Adrenal gland (tissue), 12 donors: ENCODE results near the gene SRCIN1. TPM values are rescaled to one million over a fixed set of nuclear protein-coding genes. Genes with fewer than 3 reads are reported as not detected.
"Not testable (repeated sequence)": the region's sequence is repeated elsewhere in the genome, so short reads cannot be mapped to it uniquely, and the experiment has no call there.

ENCODE experiments used
- DNase-seq, 7 donors: peaks; one replicate each; pipeline ENCODE4 v3.0.0-alpha.2; 2019 to 2020
- H3K27ac ChIP-seq, 5 donors: fragments of 200-600 bp; sonication (generic) in 4 of 5; 1 replicate in 3 of 5; 2 replicates in 2 of 5; pipeline versions ENCODE4 v1.5.1 to v1.8.0; 2016 to 2020; ENCODE audit warnings: mild to moderate bottlenecking in 1 of 5
- H3K27me3 ChIP-seq: fragments of 200-600 bp; 2 replicates; pipeline ENCODE4 v1.8.0; 2021
- H3K36me3 ChIP-seq, 2 donors: fragments of 200-600 bp; replicated peaks in 1 of 2; 1 replicate in 1 of 2; 2 replicates in 1 of 2; pipeline versions ENCODE4 v1.5.1 to v1.8.0; 2018 to 2022
- H3K4me1 ChIP-seq, 2 donors: fragments of 200-600 bp; replicated peaks in 1 of 2; 1 replicate in 1 of 2; 2 replicates in 1 of 2; pipeline versions ENCODE4 v1.5.1 to v1.8.0; 2018 to 2021
- H3K4me3 ChIP-seq, 4 donors: fragments of 200-600 bp; sonication (generic) in 3 of 4; one replicate each; pipeline ENCODE4 v1.5.1; 2016 to 2018
- H3K9me3 ChIP-seq, 3 donors: fragments of 200-600 bp; sonication (generic) in 1 of 3; replicated peaks in 1 of 3; 1 replicate in 2 of 3; 2 replicates in 1 of 3; pipeline versions ENCODE4 v1.5.1 to v1.8.0; 2016 to 2021
- POLR2A ChIP-seq, 2 donors: fragments of 450-650 bp; IDR thresholded peaks; one replicate each; pipeline ENCODE4 v1.6.1; 2017; ENCODE audit warnings: antibody characterized with exemption in 2 of 2, mild to moderate bottlenecking in 2 of 2, moderate library complexity in 1 of 2
- WGBS, 4 donors: extraction: QIAGEN DNeasy Blood & Tissue Kit in 2 of 4; methylation state at CpG; one replicate each; pipeline versions ENCODE4 v1.1.5 to v1.1.7; 2013 to 2017; 5-methylcytosine and 5-hydroxymethylcytosine counted together
- intact Hi-C, 2 donors: fragments of 100-400 bp; cut with DNase I; formaldehyde crosslinking; loops; one replicate each; pipeline versions ENCODE4 v1.14.1 to v1.15.0; 2022 to 2023
- polyA plus RNA-seq, 3 donors: library from polyadenylated mRNA; stranded (reverse); fragments of 200-250 nt in 2 of 3; fragments of 350-450 nt in 1 of 3; fragmentation: Illumina TruSeq in 1 of 3; extraction: RNeasy Lipid Tissue Mini Kit (QIAGEN cat#74804) in 1 of 3; gene quantifications; one replicate each; pipeline ENCODE4 v1.2.3, GENCODE V29; 2013 to 2014
- total RNA-seq, 9 donors: library from RNA; depleted of rRNA in 4 of 9; stranded (reverse); fragments of >200 nt in 4 of 9; fragments of 120-200 nt in 1 of 9; fragmentation: NEBNext Ultra II Directional in 1 of 9; extraction: Animal tissue kit (Norgen Biotek cat#: 25700) in 1 of 9; gene quantifications; one replicate each; pipeline versions ENCODE4 v1.1.0 to v1.2.4, GENCODE V29; 2013 to 2023
- TF ChIP-seq, protein P1 (sequence below), 6 experiments: fragments of 450-650 bp in 4 of 6; fragments of 200-600 bp in 2 of 6; sonication (generic) in 1 of 6; IDR thresholded peaks; 1 replicate in 5 of 6; 2 replicates in 1 of 6; pipeline versions ENCODE4 v1.5.1 to v1.8.0; 2016 to 2021; ENCODE audit warnings: antibody characterized with exemption in 6 of 6, mild to moderate bottlenecking in 2 of 6, moderate library complexity in 1 of 6
- donor health status: healthy with polysubstance abuse.
- donor health status: Bipolar disorder and iron deficiency.
- donor health status: DM: yes; HTN: yes; CAD: no.
- donor health status: DM: no; HTN: no; CAD: no.
- donor health status: DM: no; HTN: no; CAD: no.
- donor health status: DM: yes; HTN: yes; CAD: no.

SRCIN1 gene
- total and polyA plus RNA-seq, 12 donors: 0.44 to 33.1 (median 1.6) TPM; not detected in 2

DNA sequence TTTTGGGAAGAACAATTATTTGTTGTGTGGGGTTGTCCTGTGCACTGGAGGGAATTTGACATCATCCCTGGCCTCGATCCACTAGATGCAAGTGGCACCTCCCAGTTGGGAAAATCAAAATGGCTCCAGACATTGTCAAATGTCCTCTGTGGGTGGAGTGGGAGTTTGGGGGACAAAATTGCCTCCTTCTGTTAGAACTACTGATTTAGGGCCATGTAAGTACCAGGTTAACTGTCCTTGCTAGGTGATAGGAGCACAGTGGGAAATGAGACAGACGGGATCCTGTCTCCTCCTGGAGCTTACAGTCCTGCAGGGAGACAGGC, 120.6 kb downstream of the SRCIN1 start:
- H3K9me3 ChIP-seq: no peaks in the 10 kb centered on the region
- no peaks in the 10 kb centered on the region for H3K27me3 ChIP-seq
- DNase-seq: no peak
- H3K36me3 ChIP-seq: peaks cover 0 to 33% of the 10 kb centered on the region in 2 donors
- no peak for TF ChIP-seq POLR2A (IDR thresholded peaks at IDR 0.05)
- TF ChIP-seq, protein P1, sequence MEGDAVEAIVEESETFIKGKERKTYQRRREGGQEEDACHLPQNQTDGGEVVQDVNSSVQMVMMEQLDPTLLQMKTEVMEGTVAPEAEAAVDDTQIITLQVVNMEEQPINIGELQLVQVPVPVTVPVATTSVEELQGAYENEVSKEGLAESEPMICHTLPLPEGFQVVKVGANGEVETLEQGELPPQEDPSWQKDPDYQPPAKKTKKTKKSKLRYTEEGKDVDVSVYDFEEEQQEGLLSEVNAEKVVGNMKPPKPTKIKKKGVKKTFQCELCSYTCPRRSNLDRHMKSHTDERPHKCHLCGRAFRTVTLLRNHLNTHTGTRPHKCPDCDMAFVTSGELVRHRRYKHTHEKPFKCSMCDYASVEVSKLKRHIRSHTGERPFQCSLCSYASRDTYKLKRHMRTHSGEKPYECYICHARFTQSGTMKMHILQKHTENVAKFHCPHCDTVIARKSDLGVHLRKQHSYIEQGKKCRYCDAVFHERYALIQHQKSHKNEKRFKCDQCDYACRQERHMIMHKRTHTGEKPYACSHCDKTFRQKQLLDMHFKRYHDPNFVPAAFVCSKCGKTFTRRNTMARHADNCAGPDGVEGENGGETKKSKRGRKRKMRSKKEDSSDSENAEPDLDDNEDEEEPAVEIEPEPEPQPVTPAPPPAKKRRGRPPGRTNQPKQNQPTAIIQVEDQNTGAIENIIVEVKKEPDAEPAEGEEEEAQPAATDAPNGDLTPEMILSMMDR (IDR thresholded peaks at IDR 0.05): peak in 1 of 6 experiments; percentile 18
- WGBS, 4 donors: 47 to 53% (median 50%) methylated on average over 2 of the region's 2 CpGs
- peak overlapping the region in 1 of 5 donors; percentile 9 for H3K27ac ChIP-seq
- intact Hi-C loops: loop anchor here (5.0 to 10.0 kb wide), 4 partner anchors 43 to 140 kb away; partner anchors contain the start of genes ARHGAP23 (in 1 of the 2) and GPR179 (in 1 of the 2)
- H3K4me3 ChIP-seq: no peak overlapping the region
- H3K4me1 ChIP-seq: no peaks in the 10 kb centered on the region

DNA sequence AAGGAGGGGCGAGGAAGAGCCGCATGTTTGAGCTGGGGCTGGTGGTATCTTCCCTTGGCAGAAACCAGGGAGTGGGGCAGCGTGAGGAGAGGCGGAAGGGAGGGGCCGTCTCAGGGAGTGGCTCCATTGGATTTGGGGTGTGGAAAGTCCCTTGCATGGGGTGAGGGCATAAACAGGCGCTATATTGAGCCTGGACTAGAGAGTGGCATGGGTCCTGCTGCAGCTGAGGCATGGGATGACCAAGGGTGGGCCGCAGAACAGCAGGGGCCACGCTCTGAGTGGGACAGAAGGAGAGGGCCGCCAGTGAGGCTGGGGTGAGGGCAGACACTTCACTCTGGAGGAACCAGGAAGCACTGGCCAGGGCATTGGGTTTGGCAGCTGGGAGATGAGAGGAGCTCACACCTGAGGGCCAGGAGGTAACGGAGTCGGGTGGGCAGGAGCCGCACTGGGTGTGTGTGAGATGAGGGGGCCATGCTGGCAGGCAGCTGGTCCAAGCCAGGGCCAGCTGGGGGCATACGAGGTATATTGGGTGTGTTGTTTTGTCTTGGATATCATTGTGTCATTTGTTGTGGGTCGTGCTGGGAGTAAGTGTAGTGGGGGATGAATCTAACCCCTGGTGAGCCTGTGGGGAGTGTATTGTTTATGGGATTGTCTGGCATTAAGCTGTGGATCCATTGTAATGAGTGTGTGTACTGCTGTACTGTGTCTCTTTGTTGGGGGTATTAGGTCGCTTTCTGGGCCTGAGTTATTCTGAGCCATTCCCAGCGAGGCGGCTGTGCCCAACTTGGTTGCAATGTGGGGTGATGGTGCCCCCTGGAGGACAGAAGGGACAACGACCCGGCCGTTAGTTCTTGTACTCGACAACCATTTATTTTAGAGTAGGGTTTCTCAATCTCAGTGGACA, 121.3 kb downstream of the SRCIN1 start:
- intact Hi-C loops: loop anchor here (5.0 to 10.0 kb wide), 5 partner anchors 37 to 140 kb away; partner anchors contain the start of genes ARHGAP23 (in 1 of the 2) and GPR179 (in 1 of the 2)
- 53 to 55% (median 54%) methylated on average over 17 to 21 of the region's 21 CpGs for WGBS, 4 donors
- DNase-seq: peak; percentile 64 to 91 (median 79)
- H3K4me3 ChIP-seq, H3K9me3 ChIP-seq, H3K4me1 ChIP-seq, H3K27me3 ChIP-seq: not testable (repeated sequence)
- peak overlapping the region in 1 of 5 donors; percentile 9 for H3K27ac ChIP-seq
- TF ChIP-seq, protein P1 (IDR thresholded peaks at IDR 0.05): peak; percentile 72 to 91 (median 88)
- H3K36me3 ChIP-seq: peaks cover 0 to 27% of the 10 kb centered on the region in 2 donors

DNA sequence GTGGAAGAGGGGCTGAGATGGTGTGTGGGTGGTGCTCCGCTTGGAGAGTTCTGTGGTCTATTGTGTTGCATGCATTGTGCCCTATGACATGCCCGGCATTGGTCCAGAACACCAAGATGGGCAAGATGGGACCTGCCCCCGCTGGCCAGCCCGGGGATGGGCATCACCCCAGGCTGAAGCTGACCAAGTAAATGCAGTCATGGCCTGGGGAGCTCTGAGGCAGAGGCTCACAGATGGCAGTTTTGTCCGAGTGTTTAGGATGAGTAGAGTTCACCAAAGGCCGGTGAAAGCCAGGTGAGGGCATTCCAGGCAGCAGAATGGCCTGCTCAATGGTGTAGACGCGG, 123.1 kb downstream of the SRCIN1 start:
- 84 to 96% (median 91%) methylated on average over 7 to 8 of the region's 8 CpGs for WGBS, 4 donors
- not testable (repeated sequence) for DNase-seq, H3K4me1 ChIP-seq, H3K27me3 ChIP-seq, H3K4me3 ChIP-seq, H3K9me3 ChIP-seq, H3K27ac ChIP-seq
- peaks cover 0 to 29% of the 10 kb centered on the region in 2 donors for H3K36me3 ChIP-seq
- intact Hi-C loops: loop anchor here (5.0 to 10.0 kb wide), 3 partner anchors 35 to 138 kb away; partner anchors contain the start of genes ARHGAP23 (in 1 of the 2) and GPR179 (in 1 of the 2)

DNA sequence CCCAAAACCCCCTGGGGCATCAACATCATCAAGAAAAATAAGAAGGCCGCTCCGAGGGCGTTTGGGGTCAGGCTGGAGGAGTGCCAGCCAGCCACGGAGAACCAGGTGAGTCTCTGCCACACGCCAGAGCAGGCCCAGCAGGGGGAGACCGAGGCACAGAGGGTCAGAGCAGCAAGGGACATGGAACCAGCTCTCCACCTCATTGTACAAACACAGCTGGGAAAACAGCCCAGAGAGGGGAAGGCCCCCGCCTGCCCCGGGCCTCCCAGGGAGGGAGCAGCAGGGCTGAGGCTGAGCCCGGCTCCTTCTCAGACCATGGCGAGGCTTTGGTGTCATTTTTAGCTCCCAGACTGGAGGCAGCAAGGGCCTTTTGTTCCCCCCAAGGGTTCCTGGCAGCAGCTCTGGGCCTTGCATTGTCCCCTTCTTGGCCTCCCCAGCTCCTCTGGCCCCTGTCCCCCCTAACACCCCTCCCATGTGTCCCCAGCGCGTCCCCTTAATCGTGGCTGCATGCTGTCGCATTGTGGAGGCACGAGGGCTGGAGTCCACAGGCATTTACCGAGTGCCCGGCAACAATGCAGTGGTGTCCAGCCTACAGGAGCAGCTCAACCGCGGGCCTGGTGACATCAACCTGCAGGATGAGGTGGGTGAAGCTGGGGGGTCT, 123.6 kb downstream of the SRCIN1 start:
- H3K4me1 ChIP-seq, H3K4me3 ChIP-seq, DNase-seq, H3K27me3 ChIP-seq, H3K27ac ChIP-seq, H3K9me3 ChIP-seq: not testable (repeated sequence)
- intact Hi-C loops: loop anchor here (5.0 to 10.0 kb wide), 3 partner anchors 35 to 137 kb away; partner anchors contain the start of genes ARHGAP23 (in 1 of the 2) and GPR179 (in 1 of the 2)
- WGBS, 4 donors: 82 to 86% (median 84%) methylated on average over 13 to 19 of the region's 19 CpGs
- H3K36me3 ChIP-seq: peaks cover 0 to 29% of the 10 kb centered on the region in 2 donors

Other genes starting within 250 kb of the SRCIN1 start
- gene ARHGAP23, start 177.5 kb downstream of the SRCIN1 start, total RNA-seq: 10 to 100 TPM in 8 of 9 donors, 1 to 10 TPM in 1; 4.4 to 71.9 (median 29.2) TPM
- 10 to 100 TPM; 15.8 to 26.9 (median 17.8) TPM for gene ARHGAP23, start 177.5 kb downstream of the SRCIN1 start, polyA plus RNA-seq
- 1 to 10 TPM in 8 of 9 donors, under 1 TPM in 1; 0.06 to 9.4 (median 3.7) TPM for gene EPOP, start 69.0 kb upstream of the SRCIN1 start, total RNA-seq
- gene EPOP, start 69.0 kb upstream of the SRCIN1 start, polyA plus RNA-seq: 1 to 10 TPM in 2 of 3 donors, under 1 TPM in 1; 0.97 to 2.9 (median 2.7) TPM
- 100 to 1,000 TPM in 4 of 9 donors, 10 to 100 TPM in 5; 24.5 to 191 (median 92.2) TPM for gene MLLT6, start 99.3 kb upstream of the SRCIN1 start, total RNA-seq
- gene MLLT6, start 99.3 kb upstream of the SRCIN1 start, polyA plus RNA-seq: 100 to 1,000 TPM in 1 of 3 donors, 10 to 100 TPM in 2; 27.3 to 339 (median 50.5) TPM
- 10 to 100 TPM in 7 of 9 donors, 1 to 10 TPM in 2; 7.2 to 78.7 (median 43.1) TPM for gene CISD3, start 124.4 kb upstream of the SRCIN1 start, total RNA-seq
- 10 to 100 TPM; 36.1 to 45.7 (median 43.2) TPM for gene CISD3, start 124.4 kb upstream of the SRCIN1 start, polyA plus RNA-seq
- gene PCGF2, start 142.4 kb upstream of the SRCIN1 start, total RNA-seq: 10 to 100 TPM in 7 of 9 donors, 1 to 10 TPM in 2; 7.4 to 82.3 (median 16.2) TPM
- 100 to 1,000 TPM in 2 of 3 donors, 10 to 100 TPM in 1; 13.4 to 233 (median 144) TPM for gene PCGF2, start 142.4 kb upstream of the SRCIN1 start, polyA plus RNA-seq
- gene PSMB3, start 146.8 kb upstream of the SRCIN1 start, total RNA-seq: 100 to 1,000 TPM; 138 to 403 (median 236) TPM
- gene PSMB3, start 146.8 kb upstream of the SRCIN1 start, polyA plus RNA-seq: 100 to 1,000 TPM; 240 to 556 (median 328) TPM
- 10 to 100 TPM; 32.4 to 92.4 (median 68.7) TPM for gene PIP4K2B, start 193.6 kb upstream of the SRCIN1 start, total RNA-seq
- gene PIP4K2B, start 193.6 kb upstream of the SRCIN1 start, polyA plus RNA-seq: 10 to 100 TPM; 30.0 to 49.9 (median 44.0) TPM
- 10 to 100 TPM in 8 of 9 donors, 1 to 10 TPM in 1; 4.5 to 21.8 (median 14.5) TPM for gene CWC25, start 219.4 kb upstream of the SRCIN1 start, total RNA-seq
- 10 to 100 TPM; 20.7 to 47.8 (median 33.1) TPM for gene CWC25, start 219.4 kb upstream of the SRCIN1 start, polyA plus RNA-seq
- 1,000 to 10,000 TPM in 7 of 9 donors, 100 to 1,000 TPM in 2; 927 to 2,492 (median 1,384) TPM for gene RPL23, start 247.8 kb upstream of the SRCIN1 start, total RNA-seq
- 1,000 to 10,000 TPM; 2,027 to 3,246 (median 2,815) TPM for gene RPL23, start 247.8 kb upstream of the SRCIN1 start, polyA plus RNA-seq